ENCODE data around the gene GANAB. TPM values are rescaled to one million over a fixed set of nuclear protein-coding genes. Genes with fewer than 3 reads are reported as not detected.
"Not testable (repeated sequence)": the region's sequence is repeated elsewhere in the genome, so short reads cannot be mapped to it uniquely, and the experiment has no call there.

Gene GANAB
- 161 TPM for polyA plus RNA-seq (ENCODE audit: insufficient read length)

DNA sequence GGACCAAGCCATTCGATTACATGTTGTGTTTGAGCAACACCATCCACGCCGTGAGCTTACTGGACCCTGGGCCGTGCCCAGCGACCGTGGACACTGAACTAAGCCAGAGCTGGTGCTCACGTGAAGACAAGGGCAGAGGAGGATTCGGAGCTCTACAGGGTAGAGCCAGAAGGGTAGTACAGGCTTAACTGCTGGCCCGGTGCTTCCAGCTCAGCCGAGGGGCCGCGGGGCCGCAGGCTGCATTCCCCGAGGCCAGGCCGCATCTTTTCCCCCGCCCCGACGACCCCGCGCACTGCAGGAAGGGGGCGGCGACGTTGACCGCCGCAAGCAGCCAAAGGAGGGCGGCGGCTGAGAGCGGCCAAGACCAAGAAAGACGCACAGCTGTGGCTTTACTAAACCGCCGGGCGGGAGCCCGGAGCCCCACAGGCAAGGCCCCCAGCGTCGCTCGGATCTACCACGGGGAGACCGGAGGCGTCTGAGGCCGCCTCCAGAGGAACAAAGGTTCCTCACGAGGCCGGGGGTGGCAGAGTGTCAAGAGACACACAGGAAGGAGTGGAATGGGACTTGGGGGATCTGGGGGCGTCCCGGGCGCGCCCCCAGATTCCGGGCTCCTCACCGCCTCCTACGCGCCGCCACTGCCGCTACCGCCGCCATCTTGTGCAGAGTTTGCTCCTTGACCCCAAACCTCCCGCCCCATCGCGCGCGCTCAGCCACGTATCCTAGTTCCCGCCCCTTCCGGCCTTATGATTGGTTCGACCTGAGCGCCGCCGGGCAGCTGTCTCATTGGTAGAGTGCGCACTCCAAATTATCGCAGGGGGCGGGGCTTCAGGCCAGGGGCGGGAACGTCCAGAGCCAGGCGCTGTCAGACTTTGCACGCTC is at the start of gene GANAB:
Gene GANAB, minus strand, starts transcription at position 668 of the 879 bp plus-strand sequence. Its CDS starts 14 bp downstream, at position 654.
- DNase-seq = peak; percentile 98

DNA sequence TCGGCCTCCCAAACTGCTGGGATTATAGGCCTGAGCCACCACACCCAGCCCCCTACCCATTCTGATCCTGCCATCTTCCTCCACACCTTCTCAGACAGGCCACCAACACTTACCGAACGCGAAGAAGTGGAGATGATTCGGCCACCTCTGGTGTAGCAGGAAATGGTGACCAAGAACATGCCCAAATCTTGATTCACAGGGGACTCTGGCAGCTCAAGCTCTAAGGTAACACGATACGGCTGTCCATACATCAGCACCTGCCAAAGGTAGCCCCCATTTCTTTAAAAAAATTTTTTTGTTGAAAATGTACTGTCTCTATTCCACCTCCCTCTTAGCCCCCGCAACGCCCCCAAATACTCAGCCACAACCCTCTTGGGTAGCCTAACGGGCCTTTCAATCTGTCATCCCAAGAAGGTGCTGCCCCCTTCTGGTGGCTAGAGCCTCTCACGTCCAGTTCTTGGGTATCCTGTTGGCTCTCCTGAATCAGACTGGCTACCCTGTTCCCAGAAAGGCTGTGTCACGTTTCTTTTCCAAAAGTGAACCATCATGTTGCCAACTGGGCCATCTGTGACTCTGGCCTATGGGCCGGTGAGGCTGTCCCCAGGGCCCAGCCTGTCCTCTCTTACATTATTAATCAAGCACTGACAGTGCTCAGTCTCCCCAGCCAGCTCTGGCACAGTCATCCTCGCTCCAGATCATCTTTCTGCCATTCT is 48.2 kb upstream of the GANAB start:
- DNase-seq = peak; percentile 80

DNA sequence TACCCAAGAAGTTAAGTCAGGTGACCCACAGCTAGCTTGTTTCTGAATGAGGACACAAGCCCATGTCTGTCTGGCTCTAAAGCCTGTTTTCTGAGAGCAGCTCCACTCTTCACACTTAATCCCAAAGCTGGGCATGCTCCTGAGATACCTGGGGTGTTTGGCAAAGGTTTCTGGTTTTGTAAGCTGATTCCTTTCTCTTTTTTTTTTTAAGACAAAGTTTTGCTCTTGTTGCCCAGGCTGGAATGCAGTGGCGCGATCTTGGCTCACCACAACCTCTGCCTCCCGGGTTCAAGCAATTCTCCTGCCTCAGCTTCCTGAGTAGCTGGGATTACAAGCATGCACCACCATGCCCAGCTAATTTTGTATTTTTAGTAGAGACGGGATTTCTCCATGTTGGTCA is 47.2 kb upstream of the GANAB start:
- DNase-seq = not testable (repeated sequence)

DNA sequence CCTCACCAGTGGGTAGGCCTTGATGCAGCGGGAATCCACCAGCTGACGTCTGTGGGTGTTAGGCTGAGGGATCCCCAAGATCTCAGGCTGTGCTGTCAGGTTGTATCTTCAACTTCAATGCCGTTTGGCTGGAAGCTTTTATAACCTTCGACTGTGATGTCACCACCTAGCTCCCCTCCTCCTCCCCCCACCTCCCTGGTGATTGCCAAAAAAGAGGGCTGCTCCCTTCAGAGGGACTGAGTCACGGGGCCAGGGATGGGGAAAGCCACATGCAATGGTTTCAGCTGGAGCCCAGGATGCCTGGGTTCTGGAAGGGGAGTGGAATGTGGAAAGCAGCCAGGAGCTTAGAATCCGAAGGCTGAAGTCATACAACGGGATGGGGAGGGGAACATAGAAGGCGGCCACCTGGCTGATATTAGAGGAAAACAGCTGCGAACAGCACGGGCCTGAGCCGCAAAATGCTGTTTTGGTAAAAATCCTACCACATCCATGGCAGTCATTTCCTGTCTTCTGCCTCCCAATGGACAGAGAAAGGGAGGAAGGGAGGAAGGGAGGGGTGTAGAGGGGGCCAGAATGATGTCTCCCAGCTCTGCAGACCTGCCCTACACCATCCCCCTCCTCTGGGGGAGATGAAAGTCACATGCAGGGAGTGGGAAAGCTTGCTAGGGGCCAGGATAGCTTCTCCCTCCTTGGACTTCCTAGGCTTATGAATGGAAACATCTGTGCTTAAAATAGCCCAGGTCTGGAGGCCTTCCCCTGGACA is 43.2 kb upstream of the GANAB start, which contains the start of gene LRRN4CL:
Gene LRRN4CL, minus strand, starts transcription at position 110 of the 763 bp plus-strand sequence. CDS start 1,022 bp downstream, outside the sequence.
- DNase-seq = peak; percentile 89

DNA sequence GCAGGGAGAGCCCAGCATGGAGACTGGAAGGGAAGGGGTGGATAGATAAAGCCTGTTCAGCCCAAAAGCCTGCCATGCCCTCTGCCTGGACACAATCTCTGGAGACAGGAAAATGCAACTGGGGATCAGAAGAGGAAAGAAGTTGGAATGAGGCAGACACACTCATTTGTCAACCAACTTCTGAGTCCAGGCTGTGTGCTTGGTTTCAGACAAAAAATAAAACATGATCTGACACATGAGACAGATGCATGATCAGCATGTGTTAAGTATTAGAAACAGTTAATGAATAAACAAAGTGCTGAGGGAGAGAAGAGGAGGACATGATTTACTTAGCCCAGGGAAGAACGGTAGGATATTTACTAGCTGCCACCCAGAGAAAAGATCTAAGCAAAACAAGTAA is 42.1 kb upstream of the GANAB start:
- no peak for DNase-seq

DNA sequence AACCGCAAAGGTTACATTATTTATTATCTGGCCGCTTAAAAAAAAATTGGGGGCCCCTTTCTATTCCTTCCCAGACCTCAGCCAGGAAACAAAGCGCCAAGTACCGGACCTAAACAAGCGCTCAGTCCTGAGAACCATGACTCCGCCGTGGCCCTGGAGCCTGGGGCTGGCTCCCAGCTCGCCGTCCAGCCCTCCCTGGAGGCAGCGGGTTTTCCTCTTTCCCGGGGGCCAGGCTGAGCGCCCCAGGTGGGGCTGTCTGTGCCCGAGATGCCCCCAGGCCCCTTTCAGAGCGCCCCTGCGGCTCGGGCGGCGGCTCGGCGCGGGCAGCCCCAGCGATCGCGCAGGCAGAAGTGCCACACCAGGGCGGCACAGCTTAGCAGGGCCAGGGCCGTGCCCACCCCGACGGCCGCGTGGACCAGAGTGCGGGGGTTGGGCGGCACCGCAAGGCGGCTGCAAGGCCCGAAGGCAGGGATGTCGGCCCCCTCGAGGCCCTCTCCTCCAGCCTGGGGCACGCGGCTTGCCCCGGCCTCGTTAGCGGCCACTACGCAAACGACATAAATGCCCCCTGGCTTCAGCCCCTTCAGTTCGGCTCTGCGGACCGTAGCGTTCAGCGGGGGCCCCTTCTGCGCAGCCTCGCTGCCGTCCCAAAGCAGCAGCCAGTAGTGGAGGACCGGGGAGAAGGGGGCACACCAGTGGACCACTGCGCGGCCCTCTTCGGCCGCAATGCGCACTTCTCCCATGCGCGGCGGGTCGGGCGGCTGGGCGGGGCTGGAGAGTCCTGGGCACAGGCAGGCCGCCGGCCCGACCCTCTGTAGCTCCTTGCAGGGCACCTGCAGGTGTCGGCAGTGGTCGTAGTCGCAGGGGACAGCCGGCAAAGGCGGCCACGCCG is 41.3 kb upstream of the GANAB start:
- no peak for DNase-seq

DNA sequence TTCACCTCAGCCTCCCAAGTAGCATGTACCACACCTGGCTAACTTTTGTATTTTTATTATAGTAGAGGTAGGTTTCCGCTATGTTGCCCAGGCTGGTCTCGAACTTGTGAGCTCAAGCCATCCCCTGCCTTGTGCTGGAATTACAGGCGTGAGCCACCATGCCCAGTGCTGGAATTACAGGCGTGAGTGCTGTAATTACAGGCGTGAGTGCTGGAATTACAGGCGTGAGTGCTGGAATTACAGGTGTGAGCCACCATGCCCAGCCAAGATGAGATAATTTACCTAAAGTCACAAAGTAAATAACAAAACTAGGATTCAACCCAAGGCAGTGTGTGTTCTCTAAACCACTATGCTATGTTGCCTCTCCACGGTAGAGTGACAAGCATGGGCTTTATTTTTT is 36.1 kb upstream of the GANAB start:
- DNase-seq = no peak

DNA sequence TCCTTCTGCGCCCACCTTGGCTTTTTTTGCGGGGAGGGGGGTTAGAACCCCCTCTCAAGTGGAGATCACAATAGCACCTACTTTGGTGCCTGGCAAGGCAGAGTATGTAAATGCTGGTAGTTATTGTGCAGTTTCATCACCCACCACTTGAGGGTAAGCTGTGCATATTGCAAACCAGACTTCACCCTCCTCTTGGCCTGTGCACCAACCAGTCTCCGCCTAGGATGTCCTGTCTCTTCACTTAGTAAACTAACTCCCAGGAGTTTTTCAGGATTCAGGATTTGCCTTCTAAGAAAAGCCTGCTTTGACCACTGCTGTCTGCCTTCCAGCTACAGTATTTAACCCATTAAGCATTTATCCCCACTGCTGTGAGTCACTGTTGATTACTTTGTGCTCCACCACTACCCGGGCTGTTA is 34.4 kb upstream of the GANAB start:
- no peak for DNase-seq

DNA sequence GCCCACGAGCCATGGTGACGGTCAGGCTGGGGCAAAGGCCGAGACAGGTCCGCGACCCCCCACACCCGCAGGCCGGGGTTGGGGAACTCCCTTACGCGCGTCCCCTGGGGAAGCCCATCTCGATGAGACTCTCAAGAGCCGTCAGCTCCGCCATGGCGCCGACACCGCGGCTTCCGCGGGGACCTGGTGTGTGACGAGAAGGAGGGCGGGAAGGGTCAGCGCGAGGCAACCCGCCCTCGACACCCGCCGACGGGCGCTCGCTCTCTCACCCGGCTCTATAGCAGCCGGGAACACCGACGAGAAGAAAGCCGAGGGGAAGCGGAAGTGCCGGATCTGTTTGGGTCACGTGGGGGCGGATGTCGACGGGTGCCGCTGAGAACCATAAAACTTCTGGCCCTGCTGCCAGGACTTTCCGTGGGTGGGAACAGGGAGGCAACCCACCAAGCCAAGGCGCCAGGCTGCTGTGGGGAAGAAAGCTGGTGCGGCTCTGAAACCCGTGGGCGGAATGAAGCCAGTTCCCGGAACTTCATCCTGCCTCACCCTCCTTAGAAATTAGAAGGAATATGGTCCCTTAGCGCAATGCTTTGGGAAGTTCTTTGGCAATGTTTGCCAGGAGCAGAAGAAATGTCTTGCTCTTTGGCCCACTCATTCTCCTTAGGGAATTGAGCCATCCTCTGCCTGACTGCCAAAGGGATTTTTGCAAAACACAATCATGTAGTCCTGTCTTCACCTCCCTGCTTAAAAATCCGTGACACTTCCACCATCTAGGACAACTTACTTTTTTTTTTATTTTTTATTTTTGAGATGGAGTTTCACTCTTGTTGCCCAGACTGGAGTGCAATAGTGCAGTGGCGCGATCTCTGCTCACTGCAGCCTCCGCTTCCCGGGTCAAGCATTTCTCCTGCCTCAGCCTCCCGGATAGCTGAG is 32.6 kb upstream of the GANAB start, which contains the start of gene UBXN1:
Gene UBXN1, minus strand, starts transcription at position 304 of the 927 bp plus-strand sequence. Its CDS starts 150 bp downstream, at position 154.
- DNase-seq = peak; percentile 93

DNA sequence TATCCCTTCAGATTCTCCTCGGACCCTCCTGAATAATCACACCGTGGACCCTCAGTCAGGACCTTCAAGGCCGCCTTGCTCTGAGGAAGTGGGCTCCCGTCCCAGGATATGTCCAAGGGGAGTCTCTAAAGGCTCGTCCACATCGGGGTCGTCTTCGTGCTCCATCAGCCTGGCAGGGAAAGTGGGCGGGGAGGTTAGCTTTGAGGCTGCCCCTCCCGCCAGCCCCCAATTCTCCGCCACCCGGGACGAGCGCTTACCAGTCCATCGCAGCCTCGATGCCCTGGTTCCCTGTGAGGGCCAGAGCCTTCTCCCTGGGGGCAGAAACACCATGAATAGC is 32.0 kb upstream of the GANAB start:
- DNase-seq = no peak

DNA sequence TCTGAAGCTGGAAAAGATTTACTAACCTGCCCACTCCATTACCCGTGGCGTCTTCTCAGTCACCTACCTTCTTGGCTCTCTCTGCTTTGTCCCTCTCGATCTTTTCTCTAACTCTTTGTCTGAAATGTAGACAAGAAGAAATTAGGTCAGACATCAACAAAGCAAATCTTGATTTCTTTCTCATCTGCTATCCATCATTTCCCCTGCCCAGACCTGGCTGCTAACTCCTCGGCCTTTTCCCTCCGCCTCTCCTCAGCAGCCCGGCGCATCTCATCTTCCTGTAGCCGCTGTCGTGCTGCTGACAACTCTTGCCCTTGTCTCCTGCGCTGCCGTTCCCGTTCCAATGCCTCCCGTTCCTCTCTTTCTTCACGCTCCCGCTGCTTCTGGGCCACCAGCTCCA is 31.3 kb upstream of the GANAB start:
- DNase-seq = no peak

DNA sequence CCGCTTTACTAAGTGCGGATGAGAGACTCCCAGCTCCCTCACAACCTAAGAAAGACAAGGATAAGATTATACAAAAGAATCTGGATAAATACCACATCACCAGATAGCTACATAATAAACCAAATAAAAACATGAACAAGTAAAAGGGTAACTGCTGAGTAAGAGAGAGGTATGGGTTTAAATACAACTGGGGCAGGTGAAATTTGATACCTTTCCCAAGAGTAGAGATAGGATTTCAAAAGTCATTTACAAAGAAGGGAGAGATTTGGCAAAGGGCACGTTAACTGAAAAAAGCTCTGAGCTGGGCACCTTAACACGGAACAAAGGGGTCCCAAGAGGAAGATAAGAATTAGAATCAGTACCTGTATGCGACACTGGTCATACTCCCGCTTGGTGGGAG is 30.7 kb upstream of the GANAB start:
- DNase-seq = no peak

DNA sequence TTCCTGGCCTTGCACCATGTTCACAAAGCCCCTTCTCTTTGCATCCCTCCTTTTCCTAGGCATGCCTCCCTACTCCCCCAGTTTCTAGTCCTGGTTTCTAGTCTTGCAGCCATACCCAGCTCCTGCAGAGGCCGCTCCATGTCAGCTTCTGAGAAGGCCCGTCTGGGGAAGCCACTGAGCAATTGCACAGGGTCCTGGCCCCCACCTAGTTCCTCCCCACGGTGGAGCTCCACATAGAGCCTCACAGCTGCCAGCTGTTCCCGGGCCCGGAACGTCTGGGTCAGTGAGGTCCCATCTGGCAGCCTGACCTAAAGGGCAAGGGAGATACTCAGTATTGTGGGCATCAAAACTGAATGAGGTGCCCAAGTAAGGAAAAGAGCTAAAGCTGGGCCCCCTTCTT is 30.3 kb upstream of the GANAB start:
- DNase-seq = no peak

DNA sequence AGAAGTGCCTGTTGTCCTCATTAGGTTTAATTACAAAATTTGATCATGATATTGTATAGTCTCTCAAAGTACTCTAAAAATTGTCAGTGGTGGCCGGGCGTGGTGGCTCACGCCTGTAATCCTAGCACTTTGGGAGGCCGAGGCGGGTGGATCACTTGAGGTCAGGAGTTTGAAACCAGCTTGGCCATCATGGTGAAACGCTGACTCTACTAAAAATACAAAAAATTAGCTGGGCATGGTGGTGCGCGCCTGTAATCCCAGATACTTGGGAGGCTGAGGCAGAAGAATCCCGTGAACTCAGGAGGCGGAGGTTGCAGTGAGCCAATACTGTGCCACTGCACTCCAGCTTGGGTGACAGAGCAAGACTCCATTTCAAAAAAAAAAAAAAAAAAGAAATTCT is 29.0 kb upstream of the GANAB start:
- not testable (repeated sequence) for DNase-seq

DNA sequence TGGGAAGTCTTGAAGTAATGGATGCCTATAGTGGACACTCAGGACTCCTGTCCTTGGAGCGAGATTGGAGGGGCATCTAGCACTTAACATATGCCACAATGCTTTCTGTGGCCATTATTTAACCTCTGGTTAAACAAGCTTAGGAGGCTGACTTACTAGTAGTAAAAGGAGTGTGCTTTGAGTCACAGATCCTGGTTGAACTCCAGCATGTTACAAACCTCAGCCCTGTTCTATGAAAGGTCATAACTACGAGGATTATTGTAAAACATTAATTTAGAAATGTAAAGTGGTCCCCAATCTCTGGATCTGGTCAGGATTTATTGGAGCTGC is 26.7 kb upstream of the GANAB start:
- no peak for DNase-seq

DNA sequence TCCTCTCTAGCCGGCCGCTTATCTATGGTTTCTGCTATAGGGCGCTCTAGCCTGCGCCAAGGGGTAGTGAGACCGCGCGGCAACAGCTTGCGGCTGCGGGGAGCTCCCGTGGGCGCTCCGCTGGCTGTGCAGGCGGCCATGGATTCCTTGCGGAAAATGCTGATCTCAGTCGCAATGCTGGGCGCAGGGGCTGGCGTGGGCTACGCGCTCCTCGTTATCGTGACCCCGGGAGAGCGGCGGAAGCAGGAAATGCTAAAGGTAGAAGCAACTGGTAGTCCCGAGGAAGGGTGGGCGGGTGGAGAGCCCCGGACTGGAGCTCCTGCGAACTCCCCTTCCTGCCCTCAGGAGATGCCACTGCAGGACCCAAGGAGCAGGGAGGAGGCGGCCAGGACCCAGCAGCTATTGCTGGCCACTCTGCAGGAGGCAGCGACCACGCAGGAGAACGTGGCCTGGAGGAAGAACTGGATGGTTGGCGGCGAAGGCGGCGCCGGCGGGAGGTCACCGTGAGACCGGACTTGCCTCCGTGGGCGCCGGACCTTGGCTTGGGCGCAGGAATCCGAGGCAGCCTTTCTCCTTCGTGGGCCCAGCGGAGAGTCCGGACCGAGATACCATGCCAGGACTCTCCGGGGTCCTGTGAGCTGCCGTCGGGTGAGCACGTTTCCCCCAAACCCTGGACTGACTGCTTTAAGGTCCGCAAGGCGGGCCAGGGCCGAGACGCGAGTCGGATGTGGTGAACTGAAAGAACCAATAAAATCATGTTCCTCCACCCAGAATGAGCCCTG is 25.4 kb upstream of the GANAB start, which contains the start of the genes LBHD1 and UQCC3:
Gene LBHD1, minus strand, starts transcription at position 660 of the 782 bp plus-strand sequence. CDS start 2,236 bp downstream, outside the sequence.
Gene UQCC3, plus strand, starts transcription at position 66 of the 782 bp plus-strand sequence. Its CDS starts 73 bp downstream, at position 139.
- peak; percentile 85 for DNase-seq

DNA sequence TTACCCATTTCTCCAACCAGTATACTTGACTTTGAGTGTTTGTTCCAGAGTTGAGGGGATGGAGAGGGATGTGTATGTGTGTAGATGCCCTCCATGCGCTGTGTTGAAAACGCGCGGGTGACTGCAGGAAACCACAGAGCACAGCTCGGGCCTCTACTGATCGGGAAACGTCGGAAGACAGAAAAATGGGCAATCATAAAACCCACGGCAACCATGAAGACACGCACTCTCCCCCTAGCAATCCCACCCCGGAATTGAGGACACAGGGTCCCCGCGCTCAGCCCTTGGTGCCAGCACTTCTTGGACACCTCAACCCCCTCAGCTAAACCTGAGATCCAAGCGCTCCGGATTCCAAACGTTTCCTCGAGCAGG is 24.8 kb upstream of the GANAB start:
- no peak for DNase-seq

DNA sequence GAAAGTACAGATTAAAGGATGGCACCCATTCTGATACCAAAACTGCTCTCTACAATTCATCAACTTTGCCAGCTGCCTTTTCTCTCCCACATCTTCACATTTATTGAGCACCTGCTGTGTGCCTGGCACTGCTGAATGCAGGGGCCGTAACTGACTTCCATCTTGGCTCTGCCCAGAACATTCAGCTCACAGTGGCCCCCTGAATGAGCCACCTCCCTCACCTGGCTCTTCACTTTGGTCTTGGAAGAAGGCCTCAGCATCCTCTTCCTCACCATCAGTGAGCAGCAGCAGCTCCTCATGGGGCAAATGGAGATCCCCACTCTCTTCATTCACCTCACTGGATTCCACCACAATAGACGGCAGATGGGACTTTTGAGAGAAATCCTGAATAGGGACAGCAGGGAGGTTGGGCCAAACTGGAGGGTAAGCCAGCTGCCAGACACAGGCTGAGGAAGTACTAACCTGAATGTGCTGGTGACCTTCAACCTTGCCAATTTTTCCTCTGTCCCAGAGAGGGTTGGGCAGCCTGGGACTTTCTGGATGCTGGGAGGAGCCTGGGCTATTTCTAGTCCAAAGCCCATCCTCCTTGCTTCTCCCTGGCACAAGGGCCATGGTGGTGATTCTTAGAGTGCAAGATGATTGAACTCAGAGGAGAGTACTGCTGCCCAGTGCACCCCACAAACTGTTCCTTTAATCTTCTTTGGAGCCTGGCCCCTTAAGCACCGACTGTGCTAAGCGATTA is 23.2 kb upstream of the GANAB start:
- DNase-seq = no peak

DNA sequence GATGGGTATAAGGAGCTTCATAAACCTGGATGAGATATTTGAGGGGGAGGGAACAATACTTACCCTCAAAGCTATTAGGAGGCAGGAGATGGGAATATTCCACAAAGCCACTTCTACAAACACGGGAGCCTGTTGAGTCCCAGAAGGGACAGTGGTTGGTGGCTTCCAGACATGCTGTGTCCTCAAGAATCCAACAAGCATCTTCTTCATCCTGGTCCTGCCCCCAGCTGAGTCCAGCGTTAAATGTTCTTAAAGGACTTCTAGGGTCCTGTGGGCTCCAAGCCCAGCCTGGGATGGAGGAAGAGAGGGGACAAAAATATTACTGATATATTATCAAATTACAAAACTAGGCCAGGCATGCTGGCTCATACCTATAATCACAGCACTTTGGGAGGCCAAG is 21.0 kb upstream of the GANAB start:
- no peak for DNase-seq

Measured in hindlimb muscle (tissue), 1 donor.